HEK293 (cell line): ENCODE data around the gene DMAC2.

Experiments
- HOXC10 ChIP-seq: sonication (generic); formaldehyde crosslinking; IDR thresholded peaks from 2 replicates; pipeline ENCODE4 v1.8.1; 2023; ENCODE audit warnings: mild to moderate bottlenecking, missing genetic modification reagents
- RBAK ChIP-seq: fragments of 450-650 bp; formaldehyde crosslinking; IDR thresholded peaks from 2 replicates; pipeline ENCODE4 v1.5.1; 2016; ENCODE audit warnings: missing biosample characterization, missing genetic modification characterization
- ZNF175 ChIP-seq: fragments of 450-650 bp; formaldehyde crosslinking; IDR thresholded peaks from 2 replicates; pipeline ENCODE4 v1.5.1; 2016; ENCODE audit warnings: missing biosample characterization, missing genetic modification characterization
- ZNF544 ChIP-seq: fragments of 450-650 bp; formaldehyde crosslinking; IDR thresholded peaks from 2 replicates; pipeline ENCODE4 v1.5.0; 2017; ENCODE audit warnings: missing biosample characterization, missing genetic modification characterization
- ZNF558 ChIP-seq: fragments of 450-650 bp; formaldehyde crosslinking; IDR thresholded peaks from 2 replicates; pipeline ENCODE4 v1.5.1; 2016; ENCODE audit warnings: missing biosample characterization, missing genetic modification characterization
- ZNF621 ChIP-seq: fragments of 450-650 bp; formaldehyde crosslinking; IDR thresholded peaks from 2 replicates; pipeline ENCODE4 v1.5.1; 2017; ENCODE audit warnings: missing biosample characterization, missing genetic modification characterization
- ZNF670 ChIP-seq: fragments of 450-650 bp; formaldehyde crosslinking; IDR thresholded peaks from 2 replicates; pipeline ENCODE4 v1.5.1; 2016; ENCODE audit warnings: missing biosample characterization, missing genetic modification characterization, low read depth
- ZNF701 ChIP-seq: fragments of 450-650 bp; formaldehyde crosslinking; IDR thresholded peaks from 2 replicates; pipeline ENCODE4 v1.5.1; 2016; ENCODE audit warnings: missing biosample characterization, missing genetic modification characterization
- ZNF747 ChIP-seq: fragments of 450-650 bp; formaldehyde crosslinking; IDR thresholded peaks from 2 replicates; pipeline ENCODE4 v1.5.1; 2016; ENCODE audit warnings: missing biosample characterization, missing genetic modification characterization
- TF ChIP-seq, protein P1 (sequence below): fragments of 450-650 bp; formaldehyde crosslinking; IDR thresholded peaks from 2 replicates; pipeline ENCODE4 v1.5.1; 2016; ENCODE audit warnings: missing biosample characterization, missing genetic modification characterization
- TF ChIP-seq, protein P2 (sequence below): fragments of 450-650 bp; formaldehyde crosslinking; IDR thresholded peaks from 2 replicates; pipeline ENCODE4 v1.5.1; 2016; ENCODE audit warnings: missing biosample characterization, missing genetic modification characterization

DNA sequence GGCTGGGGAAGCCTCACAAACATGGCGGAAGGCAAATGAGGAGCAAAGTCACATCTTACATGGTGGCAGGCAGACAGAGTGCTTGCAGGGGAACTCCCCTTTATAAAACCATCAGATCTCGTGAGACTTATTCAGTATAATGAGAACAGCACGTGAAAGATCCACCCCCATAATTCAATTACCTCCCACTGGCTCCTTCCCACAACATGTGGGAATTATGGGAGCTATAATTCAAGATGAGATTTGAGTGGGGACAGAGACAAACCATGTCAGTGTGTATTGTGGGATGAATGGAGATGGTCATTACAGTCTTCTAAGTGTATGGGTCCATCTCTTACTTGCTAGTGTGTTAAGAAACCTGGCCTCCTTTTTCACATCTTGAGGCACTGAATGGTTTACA, 37.7 kb downstream of the DMAC2 start:
- TF ChIP-seq ZNF175 (no peak), ZNF544 (tag by site-specific recombination) (no peak), ZNF558 (tag by site-specific recombination) (no peak), ZNF747 (tag by site-specific recombination) (no peak), ZNF701 (tag by site-specific recombination) (no peak), ZNF670 (tag by site-specific recombination) (no peak), ZNF621 (tag by site-specific recombination) (no peak), HOXC10 (CRISPR knock-in tag) (no peak), RBAK (tag by site-specific recombination) (no peak)
- TF ChIP-seq, protein P1, sequence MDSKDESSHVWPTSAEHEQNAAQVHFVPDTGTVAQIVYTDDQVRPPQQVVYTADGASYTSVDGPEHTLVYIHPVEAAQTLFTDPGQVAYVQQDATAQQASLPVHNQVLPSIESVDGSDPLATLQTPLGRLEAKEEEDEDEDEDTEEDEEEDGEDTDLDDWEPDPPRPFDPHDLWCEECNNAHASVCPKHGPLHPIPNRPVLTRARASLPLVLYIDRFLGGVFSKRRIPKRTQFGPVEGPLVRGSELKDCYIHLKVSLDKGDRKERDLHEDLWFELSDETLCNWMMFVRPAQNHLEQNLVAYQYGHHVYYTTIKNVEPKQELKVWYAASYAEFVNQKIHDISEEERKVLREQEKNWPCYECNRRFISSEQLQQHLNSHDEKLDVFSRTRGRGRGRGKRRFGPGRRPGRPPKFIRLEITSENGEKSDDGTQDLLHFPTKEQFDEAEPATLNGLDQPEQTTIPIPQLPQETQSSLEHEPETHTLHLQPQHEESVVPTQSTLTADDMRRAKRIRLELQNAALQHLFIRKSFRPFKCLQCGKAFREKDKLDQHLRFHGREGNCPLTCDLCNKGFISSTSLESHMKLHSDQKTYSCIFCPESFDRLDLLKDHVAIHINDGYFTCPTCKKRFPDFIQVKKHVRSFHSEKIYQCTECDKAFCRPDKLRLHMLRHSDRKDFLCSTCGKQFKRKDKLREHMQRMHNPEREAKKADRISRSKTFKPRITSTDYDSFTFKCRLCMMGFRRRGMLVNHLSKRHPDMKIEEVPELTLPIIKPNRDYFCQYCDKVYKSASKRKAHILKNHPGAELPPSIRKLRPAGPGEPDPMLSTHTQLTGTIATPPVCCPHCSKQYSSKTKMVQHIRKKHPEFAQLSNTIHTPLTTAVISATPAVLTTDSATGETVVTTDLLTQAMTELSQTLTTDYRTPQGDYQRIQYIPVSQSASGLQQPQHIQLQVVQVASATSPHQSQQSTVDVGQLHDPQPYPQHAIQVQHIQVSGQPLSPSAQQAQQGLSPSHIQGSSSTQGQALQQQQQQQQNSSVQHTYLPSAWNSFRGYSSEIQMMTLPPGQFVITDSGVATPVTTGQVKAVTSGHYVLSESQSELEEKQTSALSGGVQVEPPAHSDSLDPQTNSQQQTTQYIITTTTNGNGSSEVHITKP (tag by site-specific recombination) = no peak
- TF ChIP-seq, protein P2, sequence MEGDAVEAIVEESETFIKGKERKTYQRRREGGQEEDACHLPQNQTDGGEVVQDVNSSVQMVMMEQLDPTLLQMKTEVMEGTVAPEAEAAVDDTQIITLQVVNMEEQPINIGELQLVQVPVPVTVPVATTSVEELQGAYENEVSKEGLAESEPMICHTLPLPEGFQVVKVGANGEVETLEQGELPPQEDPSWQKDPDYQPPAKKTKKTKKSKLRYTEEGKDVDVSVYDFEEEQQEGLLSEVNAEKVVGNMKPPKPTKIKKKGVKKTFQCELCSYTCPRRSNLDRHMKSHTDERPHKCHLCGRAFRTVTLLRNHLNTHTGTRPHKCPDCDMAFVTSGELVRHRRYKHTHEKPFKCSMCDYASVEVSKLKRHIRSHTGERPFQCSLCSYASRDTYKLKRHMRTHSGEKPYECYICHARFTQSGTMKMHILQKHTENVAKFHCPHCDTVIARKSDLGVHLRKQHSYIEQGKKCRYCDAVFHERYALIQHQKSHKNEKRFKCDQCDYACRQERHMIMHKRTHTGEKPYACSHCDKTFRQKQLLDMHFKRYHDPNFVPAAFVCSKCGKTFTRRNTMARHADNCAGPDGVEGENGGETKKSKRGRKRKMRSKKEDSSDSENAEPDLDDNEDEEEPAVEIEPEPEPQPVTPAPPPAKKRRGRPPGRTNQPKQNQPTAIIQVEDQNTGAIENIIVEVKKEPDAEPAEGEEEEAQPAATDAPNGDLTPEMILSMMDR (tag by site-specific recombination) = no peak
